ENCODE data around the gene WDR37. TPM values are rescaled to one million over a fixed set of nuclear protein-coding genes. Genes with fewer than 3 reads are reported as not detected.
A peak's percentile ranks its signal among the peaks of the same experiment; 100 is the strongest.

Gene WDR37
- total RNA-seq, 1 donor from 2014 or later = 10.9 TPM

DNA sequence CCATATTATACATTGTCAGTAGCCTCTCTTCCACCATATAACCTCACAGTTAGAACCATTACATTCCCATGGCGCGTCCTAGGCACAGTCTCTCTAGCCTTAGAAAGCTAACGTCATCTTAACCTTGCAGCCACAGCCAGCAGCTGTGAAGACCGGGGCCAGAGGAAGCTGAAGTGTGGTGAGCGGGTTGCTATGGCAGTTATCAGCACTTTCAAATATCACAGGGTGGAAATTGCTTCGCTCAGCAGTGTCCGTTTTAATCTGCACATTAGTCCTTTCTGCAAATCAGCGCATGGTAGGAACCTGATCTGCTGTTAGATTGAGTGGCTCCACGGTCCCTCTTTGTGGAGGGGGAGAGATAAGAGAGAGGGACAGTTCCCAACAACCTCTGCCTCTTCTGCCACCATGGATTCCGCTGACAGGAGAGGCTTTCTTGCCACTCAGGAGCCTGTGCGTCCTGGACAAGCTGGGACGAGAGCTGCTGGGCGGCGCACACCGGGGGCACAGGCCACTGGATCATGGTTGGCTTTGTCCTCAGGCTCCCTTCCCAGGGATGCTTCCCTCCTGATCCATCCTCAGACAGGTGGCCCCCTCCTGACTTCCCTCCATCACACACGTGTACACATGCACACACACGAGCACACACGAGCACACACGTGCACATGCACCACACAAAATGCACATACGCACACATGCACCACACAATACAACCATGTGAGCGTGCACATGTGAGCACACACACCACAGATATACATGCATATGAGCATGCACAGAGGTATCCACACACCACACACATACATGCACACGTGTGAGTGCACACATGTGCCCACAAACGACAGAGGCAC, 93.8 kb downstream of the WDR37 start:
- Mint-ChIP-seq H3K4me3 (ENCODE audit: unreplicated experiment) (no peak overlapping the region), H3K9me3 (ENCODE audit: low read depth) (peaks cover 13% of the 10 kb centered on the region), H3K27me3 (ENCODE audit: low read depth) (peaks cover 4% of the 10 kb centered on the region), H3K27ac (ENCODE audit: unreplicated experiment) (no peak overlapping the region), H3K36me3 (ENCODE audit: low read depth) (peaks cover 7% of the 10 kb centered on the region), H3K4me1 (ENCODE audit: low read depth) (no peaks in the 10 kb centered on the region)
- DNase-seq (ENCODE audit: low spot score) = peak; percentile 62
- TF ChIP-seq, protein P1, sequence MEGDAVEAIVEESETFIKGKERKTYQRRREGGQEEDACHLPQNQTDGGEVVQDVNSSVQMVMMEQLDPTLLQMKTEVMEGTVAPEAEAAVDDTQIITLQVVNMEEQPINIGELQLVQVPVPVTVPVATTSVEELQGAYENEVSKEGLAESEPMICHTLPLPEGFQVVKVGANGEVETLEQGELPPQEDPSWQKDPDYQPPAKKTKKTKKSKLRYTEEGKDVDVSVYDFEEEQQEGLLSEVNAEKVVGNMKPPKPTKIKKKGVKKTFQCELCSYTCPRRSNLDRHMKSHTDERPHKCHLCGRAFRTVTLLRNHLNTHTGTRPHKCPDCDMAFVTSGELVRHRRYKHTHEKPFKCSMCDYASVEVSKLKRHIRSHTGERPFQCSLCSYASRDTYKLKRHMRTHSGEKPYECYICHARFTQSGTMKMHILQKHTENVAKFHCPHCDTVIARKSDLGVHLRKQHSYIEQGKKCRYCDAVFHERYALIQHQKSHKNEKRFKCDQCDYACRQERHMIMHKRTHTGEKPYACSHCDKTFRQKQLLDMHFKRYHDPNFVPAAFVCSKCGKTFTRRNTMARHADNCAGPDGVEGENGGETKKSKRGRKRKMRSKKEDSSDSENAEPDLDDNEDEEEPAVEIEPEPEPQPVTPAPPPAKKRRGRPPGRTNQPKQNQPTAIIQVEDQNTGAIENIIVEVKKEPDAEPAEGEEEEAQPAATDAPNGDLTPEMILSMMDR (IDR thresholded peaks at IDR 0.05) = no peak

DNA sequence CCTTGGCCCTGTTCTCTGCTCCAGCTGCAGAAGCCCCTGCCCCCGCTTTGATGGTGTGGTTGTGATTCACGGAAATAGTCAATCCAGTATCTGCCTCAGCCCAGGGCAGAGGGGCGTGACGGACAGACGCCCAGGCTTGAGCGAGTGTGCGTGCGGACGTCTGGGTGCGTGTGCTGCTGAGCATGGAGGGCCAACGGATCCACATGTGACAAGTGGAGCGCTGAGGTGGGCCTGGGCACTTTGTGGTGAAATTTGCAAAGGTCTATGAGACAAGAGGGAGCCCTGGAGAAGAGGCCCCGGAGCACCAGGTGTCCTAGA, 94.4 kb downstream of the WDR37 start:
- Mint-ChIP-seq H3K4me3 (ENCODE audit: unreplicated experiment) (no peak overlapping the region), H3K9me3 (ENCODE audit: low read depth) (peaks cover 13% of the 10 kb centered on the region), H3K36me3 (ENCODE audit: low read depth) (peaks cover 7% of the 10 kb centered on the region), H3K27ac (ENCODE audit: unreplicated experiment) (no peak overlapping the region), H3K27me3 (ENCODE audit: low read depth) (peaks cover 8% of the 10 kb centered on the region), H3K4me1 (ENCODE audit: low read depth) (no peaks in the 10 kb centered on the region)
- DNase-seq (ENCODE audit: low spot score) = peak; percentile 80
- TF ChIP-seq, protein P1 (IDR thresholded peaks at IDR 0.05) = no peak

DNA sequence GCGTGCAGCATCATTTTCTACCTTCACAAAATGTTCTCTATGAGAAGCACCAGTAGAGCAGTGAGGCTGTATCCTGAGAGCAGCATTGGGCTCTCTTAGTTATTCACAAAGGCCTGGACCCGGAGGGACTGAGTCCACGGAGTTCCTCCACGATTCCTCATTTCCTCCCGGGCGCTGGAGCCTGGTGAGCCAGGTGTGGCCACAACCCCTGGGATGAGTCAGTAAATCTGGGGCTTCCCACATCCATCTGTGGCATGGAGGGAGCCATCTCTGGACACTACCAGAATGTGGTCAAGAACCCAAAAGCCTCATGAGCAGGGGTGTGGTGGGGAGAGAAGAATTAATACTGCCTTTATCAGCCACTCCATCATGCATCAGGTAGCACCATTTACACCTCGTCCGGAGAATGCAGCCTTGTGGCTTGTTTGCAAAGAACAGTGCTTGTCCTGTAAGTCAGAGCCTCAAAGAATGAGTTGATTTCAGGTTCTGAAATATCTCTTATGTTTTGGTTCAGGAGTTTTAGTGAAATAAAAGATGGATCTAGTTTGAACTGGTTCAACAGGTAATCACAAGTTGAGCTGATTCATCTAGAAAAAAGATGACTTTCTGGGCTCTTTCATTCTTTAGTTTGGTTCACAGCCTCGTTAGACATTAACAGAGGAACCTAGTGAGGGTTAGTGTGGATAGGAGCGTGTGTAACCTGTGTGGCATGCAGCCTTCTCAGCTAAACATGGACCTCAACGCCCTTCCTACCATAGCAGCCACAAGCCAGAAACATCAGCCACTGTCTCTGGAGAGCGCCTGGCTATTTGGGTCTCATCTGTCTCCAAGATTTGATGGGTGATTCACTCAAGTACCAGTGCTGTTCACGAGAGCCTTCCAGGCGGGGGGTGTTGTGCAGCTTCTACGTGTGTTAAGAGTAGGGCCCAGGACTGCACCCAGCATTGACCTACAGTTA, 95.2 kb downstream of the WDR37 start:
- TF ChIP-seq, protein P1 (IDR thresholded peaks at IDR 0.05) = no peak
- peak; percentile 57 for DNase-seq (ENCODE audit: low spot score)

DNA sequence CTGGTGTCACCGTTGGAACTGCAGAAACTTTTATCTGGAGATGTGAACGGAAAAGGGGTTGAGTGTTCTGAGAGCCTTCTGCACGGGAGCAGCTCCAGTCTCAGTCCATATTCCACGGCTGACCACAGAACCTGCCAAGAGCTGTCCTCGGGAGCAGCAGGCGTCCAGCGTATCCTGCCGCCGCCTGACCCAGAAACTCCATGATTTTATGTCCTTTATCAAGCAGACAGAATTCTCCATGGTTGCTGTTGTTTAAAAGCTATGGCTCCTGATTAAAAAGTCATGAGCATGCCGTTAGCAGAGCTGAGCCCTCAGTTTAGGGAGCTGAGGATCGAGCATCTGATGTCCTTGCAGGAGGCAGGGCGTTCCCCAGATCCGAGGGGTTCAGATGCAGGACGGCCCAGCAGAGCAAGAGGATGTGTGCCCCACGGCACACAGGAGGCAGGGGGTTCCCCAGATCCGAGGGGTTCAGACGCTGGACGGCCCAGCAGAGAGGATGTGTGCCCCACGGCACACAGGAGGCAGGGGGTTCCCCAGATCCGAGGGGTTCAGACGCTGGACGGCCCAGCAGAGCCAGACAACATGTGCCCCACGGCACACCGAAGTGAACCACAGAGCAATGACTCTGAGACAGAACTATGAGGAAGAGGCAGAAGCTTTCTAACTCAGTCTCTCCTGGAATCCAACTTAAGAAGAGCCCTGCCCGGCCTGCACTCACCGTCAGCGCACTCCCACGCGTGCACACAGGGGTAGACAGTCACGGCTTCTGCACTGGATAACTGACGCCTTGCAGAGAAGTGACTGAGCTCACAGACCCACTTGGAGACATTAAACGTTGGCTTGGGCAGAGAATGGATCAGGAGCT, 96.4 kb downstream of the WDR37 start:
- H3K9me3 Mint-ChIP-seq (ENCODE audit: low read depth) = no peaks in the 10 kb centered on the region
- peak; percentile 53 for DNase-seq (ENCODE audit: low spot score)
- peaks cover 15% of the 10 kb centered on the region for H3K27me3 Mint-ChIP-seq (ENCODE audit: low read depth)
- no peak overlapping the region for H3K4me3 Mint-ChIP-seq (ENCODE audit: unreplicated experiment)
- H3K4me1 Mint-ChIP-seq (ENCODE audit: low read depth) = no peaks in the 10 kb centered on the region
- no peaks in the 10 kb centered on the region for H3K36me3 Mint-ChIP-seq (ENCODE audit: low read depth)
- TF ChIP-seq, protein P1 (IDR thresholded peaks at IDR 0.05) = no peak
- no peak overlapping the region for H3K27ac Mint-ChIP-seq (ENCODE audit: unreplicated experiment)

More for the DNA sequence above, 95.2 kb downstream of the WDR37 start:
- peaks cover 4% of the 10 kb centered on the region for H3K36me3 Mint-ChIP-seq (ENCODE audit: low read depth)
- peaks cover 7% of the 10 kb centered on the region for H3K9me3 Mint-ChIP-seq (ENCODE audit: low read depth)
- no peak overlapping the region for H3K27ac Mint-ChIP-seq (ENCODE audit: unreplicated experiment)
- no peaks in the 10 kb centered on the region for H3K4me1 Mint-ChIP-seq (ENCODE audit: low read depth)
- peaks cover 8% of the 10 kb centered on the region for H3K27me3 Mint-ChIP-seq (ENCODE audit: low read depth)
- no peak overlapping the region for H3K4me3 Mint-ChIP-seq (ENCODE audit: unreplicated experiment)
